ENCODE results near the gene RIPPLY2.
A peak's percentile ranks its signal among the peaks of the same experiment; 100 is the strongest.
"Not testable (repeated sequence)": the region's sequence is repeated elsewhere in the genome, so short reads cannot be mapped to it uniquely, and the experiment has no call there.

RIPPLY2 gene, protein sequence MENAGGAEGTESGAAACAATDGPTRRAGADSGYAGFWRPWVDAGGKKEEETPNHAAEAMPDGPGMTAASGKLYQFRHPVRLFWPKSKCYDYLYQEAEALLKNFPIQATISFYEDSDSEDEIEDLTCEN

DNA sequence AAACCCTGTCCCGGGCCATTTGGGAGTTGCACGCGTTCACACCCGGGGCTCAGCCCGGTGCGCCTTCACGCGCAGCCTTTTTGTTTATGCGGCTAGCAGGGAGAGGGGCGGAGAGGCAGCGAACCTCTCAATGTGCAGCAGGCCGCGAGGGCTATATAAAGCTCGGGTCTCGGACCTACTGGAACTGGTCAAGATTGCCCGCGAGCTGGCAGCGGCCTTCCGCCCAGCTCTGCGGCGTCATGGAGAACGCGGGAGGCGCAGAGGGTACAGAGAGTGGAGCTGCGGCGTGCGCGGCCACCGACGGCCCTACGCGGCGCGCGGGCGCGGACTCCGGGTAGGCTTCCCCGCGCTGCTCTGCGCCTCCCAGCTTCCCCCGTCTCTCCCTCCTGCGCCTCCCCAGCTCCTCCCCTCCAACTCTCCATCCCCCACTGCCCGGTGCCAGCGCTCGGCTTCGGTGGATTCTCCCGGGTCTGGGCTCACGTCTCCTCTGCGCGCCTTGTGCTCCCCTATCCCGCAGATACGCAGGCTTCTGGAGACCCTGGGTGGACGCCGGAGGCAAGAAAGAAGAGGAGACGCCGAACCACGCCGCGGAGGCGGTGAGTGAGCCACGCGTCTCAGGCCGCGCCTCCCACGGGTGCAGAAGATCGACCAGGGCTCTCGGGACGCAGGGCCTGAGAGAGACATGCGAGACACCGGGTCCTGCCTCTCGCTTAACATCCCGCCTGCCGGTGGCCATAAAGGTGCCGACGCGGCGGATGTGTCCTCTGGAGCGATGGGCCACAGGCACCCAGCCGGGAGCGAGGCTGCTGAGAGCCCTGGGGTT is at the start of gene RIPPLY2:
RIPPLY2 (plus strand) TSS at position 183 of the 823 bp plus-strand sequence; CDS start at position 240, 57 bp downstream.
- TF ChIP-seq, protein P1, sequence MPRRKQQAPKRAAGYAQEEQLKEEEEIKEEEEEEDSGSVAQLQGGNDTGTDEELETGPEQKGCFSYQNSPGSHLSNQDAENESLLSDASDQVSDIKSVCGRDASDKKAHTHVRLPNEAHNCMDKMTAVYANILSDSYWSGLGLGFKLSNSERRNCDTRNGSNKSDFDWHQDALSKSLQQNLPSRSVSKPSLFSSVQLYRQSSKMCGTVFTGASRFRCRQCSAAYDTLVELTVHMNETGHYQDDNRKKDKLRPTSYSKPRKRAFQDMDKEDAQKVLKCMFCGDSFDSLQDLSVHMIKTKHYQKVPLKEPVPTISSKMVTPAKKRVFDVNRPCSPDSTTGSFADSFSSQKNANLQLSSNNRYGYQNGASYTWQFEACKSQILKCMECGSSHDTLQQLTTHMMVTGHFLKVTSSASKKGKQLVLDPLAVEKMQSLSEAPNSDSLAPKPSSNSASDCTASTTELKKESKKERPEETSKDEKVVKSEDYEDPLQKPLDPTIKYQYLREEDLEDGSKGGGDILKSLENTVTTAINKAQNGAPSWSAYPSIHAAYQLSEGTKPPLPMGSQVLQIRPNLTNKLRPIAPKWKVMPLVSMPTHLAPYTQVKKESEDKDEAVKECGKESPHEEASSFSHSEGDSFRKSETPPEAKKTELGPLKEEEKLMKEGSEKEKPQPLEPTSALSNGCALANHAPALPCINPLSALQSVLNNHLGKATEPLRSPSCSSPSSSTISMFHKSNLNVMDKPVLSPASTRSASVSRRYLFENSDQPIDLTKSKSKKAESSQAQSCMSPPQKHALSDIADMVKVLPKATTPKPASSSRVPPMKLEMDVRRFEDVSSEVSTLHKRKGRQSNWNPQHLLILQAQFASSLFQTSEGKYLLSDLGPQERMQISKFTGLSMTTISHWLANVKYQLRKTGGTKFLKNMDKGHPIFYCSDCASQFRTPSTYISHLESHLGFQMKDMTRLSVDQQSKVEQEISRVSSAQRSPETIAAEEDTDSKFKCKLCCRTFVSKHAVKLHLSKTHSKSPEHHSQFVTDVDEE (CRISPR knock-in tag; IDR thresholded peaks at IDR 0.05) = no peak
- TF ChIP-seq ARNTL (CRISPR knock-in tag; IDR thresholded peaks at IDR 0.05; ENCODE audit: borderline replicate concordance, low read depth) = no peak
- TF ChIP-seq RARB (CRISPR knock-in tag; IDR thresholded peaks at IDR 0.05) = no peak
- TF ChIP-seq BACH2 (CRISPR knock-in tag; IDR thresholded peaks at IDR 0.05; ENCODE audit: borderline replicate concordance) = no peak
- no peak for TF ChIP-seq PPARA (CRISPR knock-in tag; IDR thresholded peaks at IDR 0.05; ENCODE audit: borderline replicate concordance)
- no peak for TF ChIP-seq TOX (CRISPR knock-in tag; IDR thresholded peaks at IDR 0.05; ENCODE audit: borderline replicate concordance)
- TF ChIP-seq ZNF70 (CRISPR knock-in tag; IDR thresholded peaks at IDR 0.05) = no peak
- TF ChIP-seq, protein P2, sequence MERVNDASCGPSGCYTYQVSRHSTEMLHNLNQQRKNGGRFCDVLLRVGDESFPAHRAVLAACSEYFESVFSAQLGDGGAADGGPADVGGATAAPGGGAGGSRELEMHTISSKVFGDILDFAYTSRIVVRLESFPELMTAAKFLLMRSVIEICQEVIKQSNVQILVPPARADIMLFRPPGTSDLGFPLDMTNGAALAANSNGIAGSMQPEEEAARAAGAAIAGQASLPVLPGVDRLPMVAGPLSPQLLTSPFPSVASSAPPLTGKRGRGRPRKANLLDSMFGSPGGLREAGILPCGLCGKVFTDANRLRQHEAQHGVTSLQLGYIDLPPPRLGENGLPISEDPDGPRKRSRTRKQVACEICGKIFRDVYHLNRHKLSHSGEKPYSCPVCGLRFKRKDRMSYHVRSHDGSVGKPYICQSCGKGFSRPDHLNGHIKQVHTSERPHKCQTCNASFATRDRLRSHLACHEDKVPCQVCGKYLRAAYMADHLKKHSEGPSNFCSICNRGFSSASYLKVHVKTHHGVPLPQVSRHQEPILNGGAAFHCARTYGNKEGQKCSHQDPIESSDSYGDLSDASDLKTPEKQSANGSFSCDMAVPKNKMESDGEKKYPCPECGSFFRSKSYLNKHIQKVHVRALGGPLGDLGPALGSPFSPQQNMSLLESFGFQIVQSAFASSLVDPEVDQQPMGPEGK (CRISPR knock-in tag; IDR thresholded peaks at IDR 0.05; ENCODE audit: borderline replicate concordance) = no peak
- TF ChIP-seq, protein P3, sequence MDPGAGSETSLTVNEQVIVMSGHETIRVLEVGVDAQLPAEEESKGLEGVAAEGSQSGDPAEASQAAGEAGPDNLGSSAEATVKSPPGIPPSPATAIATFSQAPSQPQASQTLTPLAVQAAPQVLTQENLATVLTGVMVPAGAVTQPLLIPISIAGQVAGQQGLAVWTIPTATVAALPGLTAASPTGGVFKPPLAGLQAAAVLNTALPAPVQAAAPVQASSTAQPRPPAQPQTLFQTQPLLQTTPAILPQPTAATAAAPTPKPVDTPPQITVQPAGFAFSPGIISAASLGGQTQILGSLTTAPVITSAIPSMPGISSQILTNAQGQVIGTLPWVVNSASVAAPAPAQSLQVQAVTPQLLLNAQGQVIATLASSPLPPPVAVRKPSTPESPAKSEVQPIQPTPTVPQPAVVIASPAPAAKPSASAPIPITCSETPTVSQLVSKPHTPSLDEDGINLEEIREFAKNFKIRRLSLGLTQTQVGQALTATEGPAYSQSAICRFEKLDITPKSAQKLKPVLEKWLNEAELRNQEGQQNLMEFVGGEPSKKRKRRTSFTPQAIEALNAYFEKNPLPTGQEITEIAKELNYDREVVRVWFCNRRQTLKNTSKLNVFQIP (CRISPR knock-in tag; IDR thresholded peaks at IDR 0.05; ENCODE audit: borderline replicate concordance, low read depth) = no peak
- TF ChIP-seq ZFP30 (CRISPR knock-in tag; IDR thresholded peaks at IDR 0.05) = no peak
- no peak for TF ChIP-seq CSRNP3 (CRISPR knock-in tag; IDR thresholded peaks at IDR 0.05)
- TF ChIP-seq OSR1 (CRISPR knock-in tag; IDR thresholded peaks at IDR 0.05) = no peak
- TF ChIP-seq ISL1 (CRISPR knock-in tag; IDR thresholded peaks at IDR 0.05) = no peak
- TF ChIP-seq TCF4 (CRISPR knock-in tag; IDR thresholded peaks at IDR 0.05; ENCODE audit: borderline replicate concordance) = no peak
- peak; percentile 91 for ATAC-seq

DNA sequence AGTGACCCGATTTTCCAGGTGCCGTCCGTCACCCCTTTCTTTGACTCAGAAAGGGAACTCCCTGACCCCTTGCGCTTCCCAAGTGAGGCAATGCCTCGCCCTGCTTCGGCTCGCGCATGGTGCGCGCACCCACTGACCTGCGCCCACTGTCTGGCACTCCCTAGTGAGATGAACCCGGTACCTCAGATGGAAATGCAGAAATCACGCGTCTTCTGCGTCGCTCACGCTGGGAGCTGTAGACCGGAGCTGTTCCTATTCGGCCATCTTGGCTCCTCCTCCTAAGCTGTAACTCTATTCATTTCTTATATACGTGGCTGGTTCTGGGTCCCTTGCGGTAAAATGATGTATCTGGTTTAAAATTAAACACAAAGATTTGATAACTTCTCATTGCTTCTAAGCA is 49.7 kb upstream of the RIPPLY2 start:
- not testable (repeated sequence) for ATAC-seq

- ATAC-seq = no peak
- no peak for TF ChIP-seq ISL1 (CRISPR knock-in tag; IDR thresholded peaks at IDR 0.05)
- TF ChIP-seq BACH2 (CRISPR knock-in tag; IDR thresholded peaks at IDR 0.05; ENCODE audit: borderline replicate concordance) = no peak
- TF ChIP-seq ARNTL (CRISPR knock-in tag; IDR thresholded peaks at IDR 0.05; ENCODE audit: borderline replicate concordance, low read depth) = no peak
- TF ChIP-seq ZNF70 (CRISPR knock-in tag; IDR thresholded peaks at IDR 0.05) = no peak
- TF ChIP-seq ZC3H10 (CRISPR knock-in tag; IDR thresholded peaks at IDR 0.05) = no peak
These were observed 48.3 kb upstream of the RIPPLY2 start for GRCh38 chr6:83804886-83805285.

DNA sequence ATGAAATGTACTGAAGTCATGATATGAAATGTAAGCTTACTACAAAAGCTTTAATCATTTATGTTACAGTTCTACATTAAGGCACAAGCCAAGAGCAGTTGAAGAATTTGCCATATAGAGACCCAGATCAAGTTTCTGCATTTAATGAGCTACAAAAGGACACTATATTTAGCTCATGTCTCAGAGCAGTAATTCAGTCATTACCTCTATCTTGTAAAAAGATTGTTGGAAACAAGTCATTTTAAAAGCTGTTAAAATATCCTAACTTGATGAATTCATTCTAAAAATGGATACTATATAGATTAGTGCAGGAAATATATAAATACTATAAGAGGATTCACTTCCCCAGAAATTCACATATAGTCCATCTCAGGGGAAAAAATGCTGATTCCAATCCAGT is 45.2 kb upstream of the RIPPLY2 start:
- TF ChIP-seq GLIS3 (CRISPR knock-in tag; IDR thresholded peaks at IDR 0.05) (no peak), CSDC2 (CRISPR knock-in tag; IDR thresholded peaks at IDR 0.05) (no peak), ZNF565 (CRISPR knock-in tag; conservative IDR thresholded peaks at IDR 0.05; ENCODE audit: low read depth) (no peak), ZNF8 (CRISPR knock-in tag; IDR thresholded peaks at IDR 0.05) (no peak)
- TF ChIP-seq, protein P1 (CRISPR knock-in tag; IDR thresholded peaks at IDR 0.05) = no peak
- ATAC-seq = no peak

Measured in SK-N-SH treated with all-trans-retinoic acid at 6 μM for 48 hours (cell line).